ENCODE results near the gene OR2B2. TPM values are rescaled to one million over a fixed set of nuclear protein-coding genes. Genes with fewer than 3 reads are reported as not detected.
"Not testable (repeated sequence)": the region's sequence is repeated elsewhere in the genome, so short reads cannot be mapped to it uniquely, and the experiment has no call there.

The OR2B2 gene
- polyA plus RNA-seq (ENCODE audit: insufficient read length) = not detected
- long read RNA-seq, donor 1 = 0 reads
- long read RNA-seq, donor 2 = 0 reads
- long read RNA-seq, donor 3 = 0 reads
- long read RNA-seq, donor 4 = 0 reads
- long read RNA-seq, donor 5 = 0 reads
- long read RNA-seq, donor 6 = 0 reads
- long read RNA-seq, donor 7 = 0 reads
- long read RNA-seq, donor 8 = 0 reads

- DNase-seq = no peak
Observed at GRCh38 chr6:27911956-27912446, at the start of gene OR2B2. Gene OR2B2 (minus strand): TSS chr6:27912396. CDS start chr6:27912319, 77 bp downstream.

GRCh38 chr6:27957516-27957915 lies 45.3 kb upstream of the OR2B2 start:
- peak; percentile 1 for DNase-seq

DNA sequence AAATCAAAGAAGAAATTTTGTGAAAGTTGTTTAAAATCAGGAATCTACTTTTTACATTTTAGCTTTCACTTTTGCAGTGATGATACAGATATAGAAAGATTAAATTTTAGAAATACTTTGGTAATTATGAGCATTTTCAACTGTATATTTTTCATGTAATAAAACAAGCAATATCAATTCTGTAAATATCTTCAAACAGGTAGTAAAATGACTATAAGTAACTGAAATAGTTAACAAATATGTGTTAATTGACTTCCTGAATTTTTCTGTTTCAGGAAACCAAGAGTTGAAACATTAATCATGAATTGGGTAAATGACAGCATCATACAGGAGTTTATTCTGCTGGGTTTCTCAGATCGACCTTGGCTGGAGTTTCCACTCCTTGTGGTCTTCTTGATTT lies 44.7 kb upstream of the OR2B2 start, which contains the start of gene OR2B6:
TSS of gene OR2B6 (plus strand) at position 301 of the 400 bp plus-strand sequence. CDS start at position 301, 0 bp downstream.
- DNase-seq = no peak

DNA sequence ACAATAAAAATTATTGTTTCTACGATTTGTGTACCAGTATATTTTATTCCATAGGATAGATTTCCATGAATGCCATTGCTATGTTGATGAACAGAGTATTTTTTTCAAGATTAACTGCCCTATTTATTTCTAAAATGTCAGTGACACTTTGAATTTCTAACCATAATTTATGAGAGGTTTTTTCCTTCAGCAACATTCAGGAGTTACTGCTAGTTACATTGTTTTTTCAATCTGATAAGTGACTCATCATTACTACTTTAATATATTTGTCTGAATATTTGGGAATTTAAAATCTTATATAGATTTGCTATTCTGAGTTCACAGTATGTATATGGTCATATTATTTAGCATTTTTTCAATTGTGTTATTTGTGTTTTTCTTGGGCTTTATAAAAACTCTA lies 38.8 kb upstream of the OR2B2 start:
- no peak for DNase-seq

- no peak for DNase-seq
Observed at GRCh38 chr6:27948237-27948636, 36.0 kb upstream of the OR2B2 start.

GRCh38 chr6:27943072-27943471 lies 30.9 kb upstream of the OR2B2 start:
- DNase-seq = not testable (repeated sequence)

DNA sequence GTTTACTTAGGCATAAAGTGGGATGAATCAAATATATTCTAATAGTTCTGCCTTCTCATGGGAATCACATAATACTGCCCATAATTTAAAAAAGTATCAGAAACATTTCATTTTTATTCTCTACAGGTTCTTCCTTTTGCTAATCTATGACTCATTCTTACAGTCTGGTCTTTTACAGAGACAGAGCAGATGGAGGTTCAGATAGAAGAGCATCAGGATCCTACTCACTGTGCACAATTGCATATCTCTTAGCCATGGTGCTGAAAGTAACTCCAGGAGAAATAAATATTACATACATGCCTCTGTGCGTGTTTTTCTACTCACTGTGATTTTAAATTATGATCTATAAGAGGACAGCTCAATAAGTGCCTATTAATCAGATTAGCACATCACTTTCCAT lies 28.6 kb upstream of the OR2B2 start:
- DNase-seq = no peak

- no peak for DNase-seq
Observed at GRCh38 chr6:27931209-27931608, 19.0 kb upstream of the OR2B2 start.

- DNase-seq = not testable (repeated sequence)
Observed at GRCh38 chr6:27929930-27930329, 17.7 kb upstream of the OR2B2 start.

- not testable (repeated sequence) for DNase-seq
Observed at GRCh38 chr6:27928041-27928440, 15.8 kb upstream of the OR2B2 start.

DNA sequence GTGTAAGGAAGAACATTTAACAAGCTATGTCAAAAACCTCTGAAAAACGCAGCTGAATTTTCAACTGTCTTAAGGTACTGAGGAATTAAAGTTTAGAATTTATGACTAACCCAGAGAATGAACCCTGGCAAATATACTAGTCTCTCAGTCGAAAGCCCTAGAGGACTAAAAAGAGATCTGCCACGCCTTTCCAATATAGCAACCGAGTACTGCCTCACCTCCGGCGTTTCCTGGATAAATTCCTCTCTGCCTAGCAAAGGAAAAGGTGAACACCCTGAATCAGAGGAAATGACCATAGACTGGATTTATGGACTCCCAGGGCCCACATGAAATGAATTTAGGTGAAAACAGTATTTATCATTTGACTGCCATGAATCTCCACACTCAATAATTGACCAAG lies 12.0 kb upstream of the OR2B2 start:
- no peak for DNase-seq

DNA sequence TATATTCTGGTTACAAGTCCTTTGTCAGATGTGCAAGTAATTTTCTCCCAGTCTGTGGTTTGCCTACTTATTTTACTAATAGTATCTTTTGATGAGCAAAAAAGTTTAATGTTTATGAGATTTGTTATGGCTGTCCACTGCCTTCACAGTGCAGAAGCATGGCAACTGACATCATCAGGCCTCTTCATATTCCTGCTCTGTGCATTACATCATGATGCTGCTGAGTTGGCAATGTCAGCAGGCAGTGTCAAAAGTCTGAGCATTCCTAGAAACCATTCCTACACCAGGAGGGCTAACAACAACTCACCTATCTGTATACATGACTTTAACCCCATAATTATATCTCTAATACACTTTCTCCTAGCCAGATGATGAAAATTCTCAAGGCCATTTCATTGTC lies 10.8 kb upstream of the OR2B2 start:
- no peak for DNase-seq

GRCh38 chr6:27908017-27908416 lies 4.2 kb downstream of the OR2B2 start:
- no peak for DNase-seq

DNA sequence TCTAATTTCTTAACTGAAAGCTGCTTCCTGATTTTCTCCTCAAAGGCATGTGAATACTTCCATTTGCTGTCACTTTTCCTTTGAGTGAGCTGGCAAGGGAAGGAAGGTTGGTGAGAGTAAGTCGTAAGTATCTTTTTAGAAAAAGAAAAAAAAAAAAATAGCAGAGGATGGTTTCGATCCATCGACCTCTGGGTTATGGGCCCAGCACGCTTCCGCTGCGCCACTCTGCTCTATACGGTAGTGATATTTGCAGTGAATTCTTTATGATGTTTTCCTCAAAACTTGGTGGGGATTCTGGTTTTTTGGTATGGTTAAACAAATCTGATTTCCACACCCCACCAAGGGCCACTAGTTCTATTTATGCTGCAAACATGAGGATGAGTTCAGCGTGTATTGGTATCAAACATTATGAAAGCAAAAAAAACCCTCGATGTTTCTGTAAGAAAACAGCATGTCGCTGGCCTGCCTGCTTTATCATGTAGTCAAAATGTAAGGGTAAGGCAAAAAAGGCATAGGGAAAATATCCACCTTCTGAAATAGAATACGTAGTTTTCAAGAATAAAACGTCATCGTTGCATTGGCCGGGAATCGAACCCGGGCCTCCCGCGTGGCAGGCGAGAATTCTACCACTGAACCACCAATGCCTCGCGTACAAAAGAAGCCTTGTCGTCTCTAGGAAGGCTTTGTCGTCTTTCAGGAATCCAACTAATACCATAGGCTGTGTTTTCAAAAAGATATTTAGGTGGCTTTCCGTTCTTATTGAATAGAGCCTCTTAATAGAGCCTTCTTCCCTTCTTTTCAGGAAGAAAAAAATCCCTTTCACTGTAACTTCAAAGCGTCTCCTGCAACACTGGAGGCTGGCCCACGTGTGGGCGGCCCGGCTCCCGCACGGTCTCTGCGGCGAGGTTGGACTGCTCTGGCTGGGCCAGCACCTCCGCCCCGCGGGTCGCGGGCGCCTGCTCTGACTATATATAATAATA lies 9.6 kb downstream of the OR2B2 start:
- DNase-seq = peak; percentile 94

GRCh38 chr6:27901801-27902200 lies 10.4 kb downstream of the OR2B2 start:
- no peak for DNase-seq

GRCh38 chr6:27900197-27900596 lies 12.0 kb downstream of the OR2B2 start:
- not testable (repeated sequence) for DNase-seq

GRCh38 chr6:27899543-27899942 lies 12.7 kb downstream of the OR2B2 start:
- no peak for DNase-seq

- no peak for DNase-seq
Observed at GRCh38 chr6:27897580-27898206, 14.5 kb downstream of the OR2B2 start.

DNA sequence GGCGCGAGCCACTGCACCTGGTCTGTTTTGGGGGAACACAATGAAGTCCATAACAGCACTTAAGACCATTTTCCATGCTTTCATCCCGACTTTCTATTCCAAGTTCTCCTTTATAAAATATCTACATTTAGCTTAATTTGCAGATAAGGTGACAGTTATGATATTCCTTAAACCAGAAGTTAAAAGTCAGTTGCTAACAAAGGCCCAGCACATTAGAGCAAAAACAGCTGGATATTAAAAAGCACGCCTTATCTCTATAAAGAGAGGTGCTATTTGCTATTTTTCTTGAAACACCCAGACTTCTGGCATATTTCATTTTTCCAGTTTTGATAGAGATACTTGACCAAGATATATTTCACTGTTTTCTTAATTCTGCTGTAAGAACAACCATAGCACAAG lies 15.8 kb downstream of the OR2B2 start:
- no peak for DNase-seq

- DNase-seq = peak; percentile 90
Observed at GRCh38 chr6:27894839-27895762, 17.1 kb downstream of the OR2B2 start.
